GM15510 (cell line): ENCODE data around the gene OR8J1.

Source experiments
- POLR2A ChIP-seq: IDR thresholded peaks from 3 replicates; pipeline ENCODE4 v1.6.1; 2011; ENCODE audit warnings: borderline replicate concordance; ENCODE audit not compliant: insufficient read length; ENCODE audit errors: extremely low read depth

Gene OR8J1, protein sequence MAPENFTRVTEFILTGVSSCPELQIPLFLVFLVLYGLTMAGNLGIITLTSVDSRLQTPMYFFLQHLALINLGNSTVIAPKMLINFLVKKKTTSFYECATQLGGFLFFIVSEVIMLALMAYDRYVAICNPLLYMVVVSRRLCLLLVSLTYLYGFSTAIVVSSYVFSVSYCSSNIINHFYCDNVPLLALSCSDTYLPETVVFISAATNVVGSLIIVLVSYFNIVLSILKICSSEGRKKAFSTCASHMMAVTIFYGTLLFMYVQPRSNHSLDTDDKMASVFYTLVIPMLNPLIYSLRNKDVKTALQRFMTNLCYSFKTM

DNA sequence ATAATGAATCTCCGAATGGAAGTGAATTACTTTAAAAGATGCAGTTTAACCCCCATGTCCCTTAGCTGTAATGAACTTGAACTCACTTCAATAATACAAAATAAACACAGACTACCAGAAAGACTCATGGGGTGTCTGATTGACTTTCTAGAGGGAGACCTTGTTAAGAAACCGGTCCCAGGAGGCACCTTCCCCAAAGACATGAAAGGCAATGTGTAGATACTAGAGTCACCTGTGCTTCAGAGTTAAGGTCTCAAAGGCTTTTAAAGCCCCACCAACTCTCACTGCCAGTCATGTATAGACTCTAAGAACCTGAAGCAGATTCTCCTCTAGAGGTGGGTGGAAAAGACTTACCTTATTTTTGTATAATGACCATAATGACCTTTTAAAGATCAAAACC lies at the start of gene OR8J1:
TSS of gene OR8J1 (plus strand) at position 301 of the 400 bp plus-strand sequence. CDS start 5,956 bp downstream, outside the sequence.
- TF ChIP-seq POLR2A, result no peak

DNA sequence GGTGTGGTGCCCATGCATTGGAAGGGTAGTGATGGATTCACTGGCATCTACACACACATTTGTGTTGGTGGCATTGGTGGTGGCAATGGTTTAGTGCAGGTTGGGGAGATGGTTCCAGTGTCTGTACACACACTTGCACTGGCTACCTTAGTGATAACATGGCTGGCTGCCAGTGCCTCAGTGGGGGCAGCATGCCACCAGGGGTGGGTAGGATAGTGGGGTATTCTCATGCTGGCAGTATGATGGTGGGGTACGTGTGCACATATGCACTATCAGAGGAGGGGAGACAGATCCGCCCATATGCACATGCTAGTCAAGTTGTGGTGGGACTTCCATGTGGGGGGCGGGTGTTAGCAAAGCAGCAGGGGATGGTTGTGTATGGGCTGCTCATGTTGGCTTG lies 46.3 kb upstream of the OR8J1 start:
- TF ChIP-seq POLR2A, result no peak

DNA sequence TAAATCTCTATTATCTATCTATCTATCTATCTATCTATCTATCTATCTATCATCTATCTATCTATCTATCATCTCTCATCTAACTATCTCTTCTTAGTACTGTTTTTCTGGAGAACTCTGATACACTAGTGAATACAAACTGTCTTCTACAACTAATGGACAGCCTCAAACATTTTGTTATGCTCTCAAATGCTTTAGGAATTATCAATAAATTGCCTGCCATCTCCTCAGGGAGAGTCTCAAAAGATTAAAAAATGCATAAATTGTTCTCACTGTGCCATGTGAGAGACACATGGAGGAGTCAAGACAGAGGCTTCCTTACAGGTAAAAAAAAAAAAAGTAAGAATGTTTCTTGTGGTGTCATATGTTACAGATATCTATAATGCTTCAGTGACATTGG lies 39.2 kb upstream of the OR8J1 start, which contains the start of gene OR8K3:
TSS of gene OR8K3 (plus strand) at position 301 of the 400 bp plus-strand sequence. CDS start 3,163 bp downstream, outside the sequence.
- no peak for TF ChIP-seq POLR2A

DNA sequence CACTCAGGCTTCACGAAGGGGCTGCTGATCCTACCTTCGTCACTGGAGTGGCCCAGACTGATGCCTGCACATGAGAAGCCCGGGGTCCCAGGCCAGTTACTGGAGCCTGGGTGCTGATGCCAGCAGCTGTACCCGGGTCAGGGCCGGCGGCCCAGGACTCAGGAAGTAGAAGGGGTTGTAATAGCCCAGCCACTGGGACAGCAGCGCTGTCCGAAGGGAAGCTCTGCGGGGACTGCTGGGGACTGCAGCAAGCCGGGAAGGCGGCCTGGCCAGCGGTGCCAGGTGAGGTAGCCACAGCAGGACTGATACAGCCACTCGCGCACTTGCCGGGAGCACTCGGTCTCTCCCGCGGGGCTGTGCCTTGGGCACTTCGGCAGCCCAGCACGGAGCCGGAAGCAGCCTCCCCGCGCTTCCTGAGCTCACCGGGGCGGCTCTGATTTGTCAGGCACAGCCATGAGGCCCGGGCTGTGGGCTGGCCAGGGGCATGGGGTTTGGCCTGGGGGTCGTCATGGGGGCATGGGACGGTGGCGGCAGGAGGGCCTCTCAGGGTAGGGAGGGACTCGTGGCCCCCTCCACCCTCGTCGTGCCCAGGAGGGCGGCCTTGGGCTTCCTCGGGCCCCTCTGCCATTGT lies 22.1 kb upstream of the OR8J1 start:
- TF ChIP-seq POLR2A, result no peak

DNA sequence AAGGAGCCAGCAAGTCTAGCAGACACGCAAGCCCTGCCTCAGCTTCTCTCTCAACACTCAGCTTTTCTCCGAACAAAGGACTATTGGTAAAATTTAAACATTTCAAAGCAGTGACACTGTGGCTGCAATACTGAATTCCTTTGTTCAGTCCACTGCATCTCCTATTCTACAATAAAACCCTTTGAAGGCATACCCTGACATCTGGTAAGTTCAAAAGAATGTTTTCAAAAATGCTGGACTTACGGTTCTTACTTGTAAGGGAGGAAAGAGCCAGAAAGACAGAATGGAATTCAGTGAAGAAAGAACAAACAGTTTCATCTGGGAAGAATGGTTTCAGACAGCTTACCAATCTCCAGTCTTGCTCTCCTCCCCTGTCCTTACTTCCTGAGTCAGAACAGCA lies 20.9 kb upstream of the OR8J1 start:
- no peak for TF ChIP-seq POLR2A

DNA sequence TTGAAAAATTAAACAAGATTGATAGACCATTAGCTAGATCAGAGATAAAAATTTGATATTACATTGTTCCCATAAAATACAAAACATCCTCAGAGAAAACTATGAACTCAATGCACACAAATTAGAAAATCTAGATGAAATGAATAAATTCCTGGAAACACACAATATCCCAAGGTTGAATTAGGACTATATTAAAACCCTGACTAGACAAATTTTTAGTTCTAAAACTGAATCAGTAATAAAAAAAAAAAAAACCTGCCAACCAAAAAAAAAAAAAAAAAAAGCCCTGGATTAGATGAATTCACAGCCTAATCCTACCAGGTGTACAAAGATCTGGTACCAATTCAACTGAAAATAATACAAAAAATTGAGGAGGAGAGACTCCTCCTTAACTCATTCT lies 13.8 kb upstream of the OR8J1 start:
- no peak for TF ChIP-seq POLR2A

DNA sequence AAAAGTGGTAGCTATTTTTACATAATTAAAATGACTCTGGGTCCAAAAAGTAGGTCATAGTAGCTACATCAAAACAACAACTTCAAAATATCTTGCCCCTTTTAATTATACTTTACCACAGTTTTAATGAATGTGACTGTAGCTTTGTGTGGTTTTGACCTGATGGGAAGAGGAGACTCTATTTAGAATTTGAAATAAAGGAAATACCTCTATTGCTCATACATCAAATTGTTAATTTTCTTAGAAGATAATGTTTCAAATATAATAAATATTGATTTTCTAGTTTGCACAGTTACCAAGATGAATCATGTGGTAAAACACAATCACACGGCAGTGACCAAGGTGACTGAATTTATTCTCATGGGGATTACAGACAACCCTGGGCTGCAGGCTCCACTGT lies 8.4 kb upstream of the OR8J1 start, which contains the start of gene OR8K1:
TSS of gene OR8K1 (plus strand) at position 301 of the 400 bp plus-strand sequence. CDS start at position 301, 0 bp downstream.
- TF ChIP-seq POLR2A, result no peak

DNA sequence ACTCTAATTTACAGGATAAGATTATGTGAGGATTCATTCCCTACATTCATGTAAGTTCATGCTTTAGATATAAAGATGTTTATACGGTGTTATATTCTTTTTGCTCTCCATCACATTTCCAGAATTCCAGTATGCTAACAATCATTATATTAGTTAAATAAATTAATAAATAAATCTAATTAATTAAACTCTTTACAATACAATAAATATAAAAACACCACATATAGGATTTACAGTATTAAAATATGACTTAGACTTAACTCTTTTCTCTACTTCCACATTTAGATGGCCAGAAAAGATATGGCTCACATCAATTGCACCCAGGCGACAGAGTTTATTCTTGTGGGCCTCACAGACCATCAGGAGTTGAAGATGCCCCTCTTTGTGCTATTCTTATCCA lies 21.2 kb downstream of the OR8J1 start, which contains the start of gene OR8U1:
TSS of gene OR8U1 (plus strand) at position 301 of the 400 bp plus-strand sequence. CDS start at position 301, 0 bp downstream.
- no peak for TF ChIP-seq POLR2A

DNA sequence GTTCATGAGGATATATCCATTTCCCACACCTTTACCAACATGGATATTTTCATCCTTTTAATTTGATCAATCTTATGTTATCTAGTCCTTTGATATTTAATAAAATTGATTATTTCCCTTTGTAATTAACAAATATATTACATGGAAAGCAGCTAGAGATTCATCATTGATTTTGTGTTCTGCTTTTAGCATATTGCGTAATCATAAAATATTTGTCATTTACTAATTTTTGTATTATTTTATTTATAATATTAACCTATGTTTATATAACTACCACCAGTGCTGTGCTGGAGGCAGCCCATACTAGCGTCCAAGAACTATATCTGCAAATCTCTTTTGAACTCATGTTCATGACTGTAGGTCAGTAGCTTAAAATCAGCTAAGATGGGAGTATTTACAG lies 26.0 kb downstream of the OR8J1 start:
- TF ChIP-seq POLR2A, result no peak

DNA sequence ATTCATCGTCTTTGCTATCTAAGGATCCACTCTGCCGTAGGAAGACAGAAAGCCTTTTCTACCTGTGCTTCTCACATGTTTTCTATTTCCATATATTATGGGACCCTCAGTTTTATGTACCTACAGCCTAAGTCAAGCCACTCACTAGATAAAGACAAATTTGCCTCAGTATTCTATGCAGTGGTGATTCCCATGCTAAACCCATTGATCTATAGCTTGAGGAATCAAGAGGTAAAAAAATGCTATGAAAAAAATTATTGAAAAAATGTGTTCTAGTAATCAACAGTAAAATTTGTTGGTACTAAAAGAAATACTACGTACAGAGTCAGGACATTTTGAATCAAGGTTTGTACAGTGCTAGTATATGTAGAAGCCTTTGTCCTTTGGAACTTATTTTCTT lies 40.3 kb downstream of the OR8J1 start:
- TF ChIP-seq POLR2A, result no peak

DNA sequence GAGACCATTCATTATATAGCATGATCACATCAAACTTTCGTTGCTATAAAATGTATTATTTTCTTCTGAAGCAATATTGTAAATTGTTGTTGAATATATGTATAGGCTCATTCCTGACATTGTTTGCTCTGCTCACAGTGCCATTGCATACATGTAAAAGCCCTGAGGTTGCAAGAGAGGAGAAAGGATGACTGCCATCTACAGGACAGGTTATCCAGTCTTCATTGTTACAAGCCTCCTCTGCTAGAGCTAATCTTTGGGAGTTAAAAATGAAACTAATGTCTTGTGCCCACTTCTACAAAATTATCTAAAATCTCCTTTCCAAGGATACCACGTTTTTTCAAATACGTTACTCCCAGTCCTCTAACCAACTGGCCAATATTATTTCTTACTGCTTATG lies 42.0 kb downstream of the OR8J1 start:
- TF ChIP-seq POLR2A, result no peak

DNA sequence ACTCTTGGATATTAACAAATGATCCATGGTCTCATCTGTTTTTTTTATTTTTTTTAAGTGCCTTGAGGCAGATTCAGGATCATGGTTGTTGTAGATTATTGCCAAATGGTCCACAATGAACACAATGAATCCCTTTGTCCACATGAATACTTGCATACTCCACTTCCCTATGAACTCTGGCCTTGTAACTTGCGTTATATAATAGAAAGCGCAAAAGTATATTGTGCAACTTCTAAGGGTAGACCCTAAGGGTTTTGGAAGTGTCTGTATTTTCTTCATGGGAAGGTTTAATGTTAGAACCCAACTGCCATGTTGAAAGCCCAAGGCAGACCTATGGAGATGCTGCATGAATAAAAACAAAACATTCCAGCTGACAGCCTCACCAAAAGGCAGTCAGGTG lies 50.3 kb downstream of the OR8J1 start:
- TF ChIP-seq POLR2A, result no peak

DNA sequence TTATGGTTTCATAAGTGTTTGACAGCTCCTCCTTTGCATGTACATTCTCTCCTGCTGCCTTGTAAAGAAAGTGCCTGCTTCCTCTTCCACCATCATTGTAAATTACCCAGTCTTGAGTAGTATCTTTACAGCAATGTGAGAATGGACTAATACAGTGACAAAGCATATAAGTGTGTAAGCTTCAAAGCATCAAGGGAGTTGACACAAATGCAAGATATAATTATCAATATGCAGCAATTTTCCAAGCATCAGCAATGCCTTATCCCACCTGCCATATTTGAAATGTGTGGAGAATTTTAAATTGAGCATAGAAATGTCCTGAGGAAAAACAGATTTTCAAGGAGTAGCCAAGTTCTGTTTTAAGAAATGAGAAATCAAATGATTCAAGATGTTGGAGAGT lies 56.7 kb downstream of the OR8J1 start:
- TF ChIP-seq POLR2A, result no peak
